Right lobe of liver (tissue), 6 donors: ENCODE results near the gene DNAJC19. TPM values are rescaled to one million over a fixed set of nuclear protein-coding genes. Genes with fewer than 3 reads are reported as not detected.
"Not testable (repeated sequence)": the region's sequence is repeated elsewhere in the genome, so short reads cannot be mapped to it uniquely, and the experiment has no call there.

Experiments used
- ATAC-seq, 4 donors: fragments of 200-7000 bp; cut with Tn5 transposase; one replicate each; pipeline ENCODE4 v1.9.1; 2020; ENCODE audit warnings: mild to moderate bottlenecking in 4 of 4, moderate library complexity in 4 of 4
- DNase-seq, 3 donors: peaks; one replicate each; pipeline ENCODE4 v3.0.0-alpha.2; 2020
- H3K27ac ChIP-seq, 3 donors: fragments of 200-600 bp; one replicate each; pipeline ENCODE4 v1.8.0; 2022
- H3K27me3 ChIP-seq, 2 donors: fragments of 200-600 bp; one replicate each; pipeline ENCODE4 v1.8.0; 2022
- H3K36me3 ChIP-seq, 4 donors: fragments of 200-600 bp; sonication (generic) in 1 of 4; one replicate each; pipeline versions ENCODE4 v1.5.1 to v1.8.0; 2017 to 2022; ENCODE audit warnings: control low read depth in 1 of 4
- H3K4me1 ChIP-seq, 4 donors: fragments of 200-600 bp; sonication (generic) in 1 of 4; one replicate each; pipeline versions ENCODE4 v1.5.1 to v1.8.0; 2017 to 2022; ENCODE audit warnings: control low read depth in 1 of 4
- H3K4me3 ChIP-seq, 3 donors: fragments of 200-600 bp; one replicate each; pipeline ENCODE4 v1.8.0; 2022
- H3K9me3 ChIP-seq, 4 donors: fragments of 200-600 bp; sonication (generic) in 1 of 4; one replicate each; pipeline versions ENCODE4 v1.5.1 to v1.8.0; 2017 to 2022; ENCODE audit warnings: control low read depth in 1 of 4
- CTCF ChIP-seq, 4 donors: fragments of 200-600 bp in 3 of 4; fragments of 450-650 bp in 1 of 4; IDR thresholded peaks; one replicate each; pipeline versions ENCODE4 v1.5.1 to v1.8.0; 2016 to 2022; ENCODE audit warnings: antibody characterized with exemption in 4 of 4, mild to moderate bottlenecking in 2 of 4
- POLR2A ChIP-seq: fragments of 450-650 bp; IDR thresholded peaks from one replicate; pipeline ENCODE4 v1.6.1; 2017; ENCODE audit warnings: antibody characterized with exemption, mild to moderate bottlenecking
- WGBS: methylation state at CpG from one replicate; pipeline ENCODE4 v1.1.6; 2018; ENCODE audit warnings: low coverage, low lambda C conversion rate; ENCODE audit not compliant: insufficient coverage; ENCODE audit errors: missing lambda C conversion rate; 5-methylcytosine and 5-hydroxymethylcytosine counted together
- intact Hi-C, 2 donors: fragments of 100-400 bp; cut with DNase I; formaldehyde crosslinking; loops; one replicate each; pipeline versions ENCODE4 v1.11.2 to v1.14.1; 2022
- total RNA-seq, 6 experiments: library from RNA; depleted of rRNA in 2 of 6; stranded (reverse); fragments of >200 nt in 2 of 6; fragmentation: NEBNext Ultra II Directional in 3 of 6; extraction: Animal tissue kit (Norgen Biotek cat#: 25700) in 3 of 6; gene quantifications; one replicate each; pipeline versions ENCODE4 v1.1.0 to v1.2.4, GENCODE V29; 2016 to 2023
- donor health status: DM: no; HTN: yes; CAD: no.
- donor health status: DM: no; HTN: no; CAD: no.
- donor health status: DM: no; HTN: no; CAD: no.
- donor health status: DM: no; HTN: yes; CAD: no.
- donor health status: DM: no; HTN: yes; CAD: no.

Gene DNAJC19
- total RNA-seq, 6 experiments from 2014 or later: 21.0 to 52.8 (median 28.5) TPM

- H3K9me3 ChIP-seq: no peaks in the 10 kb centered on the region
- TF ChIP-seq POLR2A (no peak), CTCF (IDR thresholded peaks at IDR 0.05) (no peak)
- 79% methylated on average over 5 of the region's 5 CpGs for WGBS
- intact Hi-C loops: no loop called here
- H3K27me3 ChIP-seq: no peaks in the 10 kb centered on the region
- no peaks in the 10 kb centered on the region for H3K36me3 ChIP-seq
- no peak for DNase-seq
- no peak for ATAC-seq
- H3K27ac ChIP-seq: no peak overlapping the region
- no peak overlapping the region for H3K4me3 ChIP-seq
- H3K4me1 ChIP-seq: no peaks in the 10 kb centered on the region
These were observed 19.7 kb upstream of the DNAJC19 start for GRCh38 chr3:181009225-181009624.

GRCh38 chr3:181008796-181009195, 19.3 kb upstream of the DNAJC19 start:
- H3K36me3 ChIP-seq: no peaks in the 10 kb centered on the region
- H3K4me1 ChIP-seq: no peaks in the 10 kb centered on the region
- H3K4me3 ChIP-seq: no peak overlapping the region
- no peak overlapping the region for H3K27ac ChIP-seq
- H3K27me3 ChIP-seq: no peaks in the 10 kb centered on the region
- DNase-seq (no peak), ATAC-seq (no peak)
- intact Hi-C loops: no loop called here
- H3K9me3 ChIP-seq: no peaks in the 10 kb centered on the region
- TF ChIP-seq POLR2A (no peak), CTCF (IDR thresholded peaks at IDR 0.05) (no peak)
- 57% methylated on average over 1 of the region's 1 CpG for WGBS

GRCh38 chr3:181007262-181007661, 17.7 kb upstream of the DNAJC19 start:
- Histone ChIP-seq H3K27me3 (no peaks in the 10 kb centered on the region), H3K27ac (no peak overlapping the region), H3K4me3 (no peak overlapping the region), H3K36me3 (no peaks in the 10 kb centered on the region), H3K4me1 (no peaks in the 10 kb centered on the region), H3K9me3 (no peaks in the 10 kb centered on the region)
- WGBS: 89% methylated on average over 3 of the region's 3 CpGs
- DNase-seq (no peak), ATAC-seq (no peak)
- TF ChIP-seq POLR2A (no peak), CTCF (IDR thresholded peaks at IDR 0.05) (no peak)
- intact Hi-C loops: no loop called here

- WGBS: 71% methylated on average over 4 of the region's 7 CpGs
- H3K9me3 ChIP-seq: no peaks in the 10 kb centered on the region
- intact Hi-C loops: no loop called here
These were observed 17.0 kb upstream of the DNAJC19 start for GRCh38 chr3:181006541-181006940.

GRCh38 chr3:181003469-181003868, 13.9 kb upstream of the DNAJC19 start:
- H3K27me3 ChIP-seq, intact Hi-C loops, H3K36me3 ChIP-seq, H3K9me3 ChIP-seq, DNase-seq, H3K4me1 ChIP-seq, ATAC-seq, H3K27ac ChIP-seq: not testable (repeated sequence)
- WGBS: 25% methylated on average over 2 of the region's 2 CpGs
- peak overlapping the region in 2 of 3 donors; percentile 9 to 35 for H3K4me3 ChIP-seq

More at GRCh38 chr3:181006541-181006940, 17.0 kb upstream of the DNAJC19 start:
- Histone ChIP-seq H3K4me1 (no peaks in the 10 kb centered on the region), H3K27ac (no peak overlapping the region), H3K27me3 (no peaks in the 10 kb centered on the region), H3K4me3 (no peak overlapping the region), H3K36me3 (no peaks in the 10 kb centered on the region)
- DNase-seq: no peak
- no peak for ATAC-seq
- TF ChIP-seq POLR2A (no peak), CTCF (IDR thresholded peaks at IDR 0.05) (no peak)

GRCh38 chr3:181002331-181002730, 12.8 kb upstream of the DNAJC19 start:
- ATAC-seq, H3K4me1 ChIP-seq, intact Hi-C loops, H3K4me3 ChIP-seq, H3K36me3 ChIP-seq, DNase-seq, H3K27ac ChIP-seq, H3K9me3 ChIP-seq, H3K27me3 ChIP-seq: not testable (repeated sequence)
- 80% methylated on average over 4 of the region's 4 CpGs for WGBS
